Keratinocyte (primary cell): ENCODE data around the gene CCNY. TPM values are rescaled to one million over a fixed set of nuclear protein-coding genes. Genes with fewer than 3 reads are reported as not detected.

Experiments used
- DNase-seq: peaks from one replicate; pipeline ENCODE4 v3.0.0-alpha.2; 2011; ENCODE audit warnings: low read depth, missing footprints, low spot score
- FAIRE-seq: peaks from 2 replicates; lab custom pipeline; 2011; peaks lifted over from hg19 to GRCh38; lab: Jason Lieb, UNC
- H2AFZ ChIP-seq: 2 replicates; pipeline ENCODE4 v1.6.0; 2012; ENCODE audit warnings: low read length, control low read depth, inconsistent platforms; ENCODE audit not compliant: control insufficient read depth
- H3K27ac ChIP-seq: 2 replicates; pipeline ENCODE4 v1.5.1; 2011; ENCODE audit warnings: low read length; ENCODE audit not compliant: control insufficient read depth, insufficient read depth
- H3K27me3 ChIP-seq: 3 replicates; pipeline ENCODE4 v1.6.0; 2011; ENCODE audit warnings: low read length; ENCODE audit not compliant: control insufficient read depth, insufficient read depth; ENCODE audit errors: extremely low read depth
- H3K36me3 ChIP-seq, 2 experiments: 2 replicates in 1 of 2; 3 replicates in 1 of 2; pipeline ENCODE4 v1.5.1; 2011; ENCODE audit warnings: low read length in 2 of 2, mild to moderate bottlenecking in 1 of 2; ENCODE audit not compliant: control insufficient read depth in 2 of 2, insufficient read depth in 2 of 2; ENCODE audit errors: extremely low read depth in 1 of 2
- H3K4me1 ChIP-seq: 3 replicates; pipeline ENCODE4 v1.5.1; 2011; ENCODE audit warnings: low read length; ENCODE audit not compliant: control insufficient read depth, insufficient read depth; ENCODE audit errors: extremely low read depth
- H3K4me2 ChIP-seq: 3 replicates; pipeline ENCODE4 v1.6.0; 2011; ENCODE audit warnings: low read depth, low read length; ENCODE audit not compliant: control insufficient read depth, insufficient read depth; ENCODE audit errors: extremely low read depth
- H3K4me3 ChIP-seq, 3 experiments: fragments of 200-600 bp in 1 of 3; sonication (generic) in 1 of 3; 2 replicates in 2 of 3; 3 replicates in 1 of 3; pipeline ENCODE4 v1.5.1; 2011 to 2016; ENCODE audit warnings: low read length in 3 of 3, mild to moderate bottlenecking in 3 of 3, control low read depth in 2 of 3, inconsistent platforms in 1 of 3, low read depth in 1 of 3, mixed read lengths in 1 of 3, mixed run types in 1 of 3, moderate library complexity in 1 of 3; ENCODE audit not compliant: control insufficient read depth in 2 of 3, insufficient read depth in 2 of 3; ENCODE audit errors: extremely low read depth in 1 of 3
- H3K79me2 ChIP-seq: 2 replicates; pipeline ENCODE4 v1.6.0; 2012; ENCODE audit warnings: low read length; ENCODE audit not compliant: control insufficient read depth, insufficient read depth
- H3K9ac ChIP-seq: 3 replicates; pipeline ENCODE4 v1.6.0; 2011; ENCODE audit warnings: low read length; ENCODE audit not compliant: control insufficient read depth, insufficient read depth; ENCODE audit errors: extremely low read depth
- H3K9me1 ChIP-seq: 3 replicates; pipeline ENCODE4 v1.6.0; 2011; ENCODE audit warnings: low read length; ENCODE audit not compliant: control insufficient read depth, insufficient read depth; ENCODE audit errors: extremely low read depth
- H3K9me3 ChIP-seq: 2 replicates; pipeline ENCODE4 v1.5.1; 2012; ENCODE audit warnings: low read depth, low read length; ENCODE audit not compliant: control insufficient read depth
- H4K20me1 ChIP-seq: 3 replicates; pipeline ENCODE4 v1.6.0; 2011; ENCODE audit warnings: low read length; ENCODE audit not compliant: control insufficient read depth, insufficient read depth; ENCODE audit errors: extremely low read depth
- EZH2 ChIP-seq: IDR thresholded peaks from one replicate; pipeline ENCODE4 v1.6.1; 2012; ENCODE audit warnings: inconsistent platforms, mild to moderate bottlenecking, low read length, moderate library complexity
- dilution Hi-C: fragments of 300-500 bp; cut with MboI; formaldehyde crosslinking; loops from one replicate; pipeline ENCODE4 v1.7.0; 2020; ENCODE audit warnings: low sequenced_read_pairs; ENCODE audit not compliant: extremely low pct_ligation_motif_present
- polyA plus RNA-seq, 5 experiments: library from polyadenylated mRNA; depleted of rRNA in 3 of 5; stranded (reverse) in 3 of 5; stranded (forward) in 1 of 5; unstranded in 1 of 5; fragments of >200 nt; gene quantifications; 1 replicate in 1 of 5; 2 replicates in 3 of 5; 3 replicates in 1 of 5; pipeline versions ENCODE4 v1.2.1 to v1.2.3, GENCODE V29; 2011 to 2012; ENCODE audit warnings: missing spikeins in 2 of 5, low read depth in 1 of 5, low replicate concordance in 1 of 5
- TF ChIP-seq, protein P1 (sequence below), 3 experiments: IDR thresholded peaks in 1 of 3; conservative IDR thresholded peaks in 1 of 3; optimal IDR thresholded peaks in 1 of 3; 2 replicates in 2 of 3; 3 replicates in 1 of 3; pipeline versions ENCODE3 to v1.5.1; 2011; ENCODE audit warnings: low read length in 3 of 3, mild to moderate bottlenecking in 3 of 3, moderate library complexity in 2 of 3, control low read depth in 1 of 3, inconsistent platforms in 1 of 3; ENCODE audit not compliant: insufficient read depth in 2 of 3; ENCODE audit errors: extremely low read depth in 1 of 3

Gene CCNY
- polyA plus RNA-seq, 1 donor (not counting 4 experiments of a cell fraction or from before 2014, with no cell fraction given), result 58.9 TPM

DNA sequence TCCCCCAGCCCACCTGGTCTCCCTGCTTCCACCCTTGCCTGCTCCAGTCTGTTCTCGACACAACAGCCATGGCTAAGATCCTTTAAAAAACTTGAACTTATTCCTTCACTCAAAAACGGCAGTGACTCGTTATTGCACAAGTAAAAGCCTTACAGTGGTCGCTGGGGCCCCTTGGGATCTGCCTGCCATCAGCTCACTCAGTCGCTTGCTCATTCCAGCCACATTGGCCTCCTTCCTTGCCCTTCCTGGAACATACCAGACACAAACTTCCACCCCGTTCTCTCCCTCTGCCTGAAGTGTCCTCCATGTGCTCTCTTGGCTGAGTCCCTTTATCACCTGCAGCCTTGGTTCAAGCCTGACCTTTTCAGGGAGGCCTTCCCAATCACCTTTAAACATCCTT lies 4.7 kb downstream of the CCNY start:
- Histone ChIP-seq H3K9me1 (peaks cover 8% of the 10 kb centered on the region), H3K27ac (no peak overlapping the region), H3K79me2 (peaks cover 86% of the 10 kb centered on the region), H3K9ac (no peak overlapping the region), H3K4me3 (no peak overlapping the region), H3K27me3 (no peaks in the 10 kb centered on the region), H2AFZ (no peak overlapping the region), H3K9me3 (no peaks in the 10 kb centered on the region), H3K4me2 (peak overlapping the region; percentile 16), H3K4me1 (peaks cover 17% of the 10 kb centered on the region), H4K20me1 (peaks cover 20% of the 10 kb centered on the region), H3K36me3 (no peaks in the 10 kb centered on the region)
- no peak for FAIRE-seq
- no peak for DNase-seq
- TF ChIP-seq, protein P1, sequence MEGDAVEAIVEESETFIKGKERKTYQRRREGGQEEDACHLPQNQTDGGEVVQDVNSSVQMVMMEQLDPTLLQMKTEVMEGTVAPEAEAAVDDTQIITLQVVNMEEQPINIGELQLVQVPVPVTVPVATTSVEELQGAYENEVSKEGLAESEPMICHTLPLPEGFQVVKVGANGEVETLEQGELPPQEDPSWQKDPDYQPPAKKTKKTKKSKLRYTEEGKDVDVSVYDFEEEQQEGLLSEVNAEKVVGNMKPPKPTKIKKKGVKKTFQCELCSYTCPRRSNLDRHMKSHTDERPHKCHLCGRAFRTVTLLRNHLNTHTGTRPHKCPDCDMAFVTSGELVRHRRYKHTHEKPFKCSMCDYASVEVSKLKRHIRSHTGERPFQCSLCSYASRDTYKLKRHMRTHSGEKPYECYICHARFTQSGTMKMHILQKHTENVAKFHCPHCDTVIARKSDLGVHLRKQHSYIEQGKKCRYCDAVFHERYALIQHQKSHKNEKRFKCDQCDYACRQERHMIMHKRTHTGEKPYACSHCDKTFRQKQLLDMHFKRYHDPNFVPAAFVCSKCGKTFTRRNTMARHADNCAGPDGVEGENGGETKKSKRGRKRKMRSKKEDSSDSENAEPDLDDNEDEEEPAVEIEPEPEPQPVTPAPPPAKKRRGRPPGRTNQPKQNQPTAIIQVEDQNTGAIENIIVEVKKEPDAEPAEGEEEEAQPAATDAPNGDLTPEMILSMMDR (optimal IDR thresholded peaks at IDR 0.05 in 1 of 3, IDR thresholded peaks at IDR 0.05 in 1 of 3, conservative IDR thresholded peaks at IDR 0.05 in 1 of 3; ENCODE audit: extremely low read depth in 1 of 3, insufficient read depth in 2 of 3, low read length in 3 of 3), result no peak
- no peak for TF ChIP-seq EZH2
- dilution Hi-C loops, result no loop called here

DNA sequence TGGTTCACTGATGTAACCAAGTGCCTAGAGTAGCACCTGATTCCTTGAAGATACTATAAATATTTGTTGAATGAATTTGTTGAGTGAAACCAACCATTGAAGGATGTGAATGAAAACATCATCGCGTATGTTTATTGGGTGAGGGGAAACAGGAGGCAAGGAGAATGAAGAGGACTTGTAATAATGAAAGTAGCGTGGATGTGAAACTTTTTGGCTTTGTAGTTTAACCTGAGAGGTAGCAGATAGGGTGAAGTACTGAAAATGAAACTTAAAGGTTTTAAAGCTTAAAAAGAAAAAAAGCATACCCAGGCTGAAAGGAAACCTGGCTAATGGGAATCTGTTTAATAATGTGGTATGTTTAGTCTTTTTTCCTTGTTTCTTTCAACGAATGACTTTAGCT lies 5.2 kb downstream of the CCNY start:
- Histone ChIP-seq H3K9me1 (peaks cover 8% of the 10 kb centered on the region), H4K20me1 (peaks cover 20% of the 10 kb centered on the region), H3K9ac (no peak overlapping the region), H3K9me3 (no peaks in the 10 kb centered on the region), H3K27me3 (no peaks in the 10 kb centered on the region), H2AFZ (no peak overlapping the region), H3K4me3 (no peak overlapping the region), H3K4me1 (peaks cover 17% of the 10 kb centered on the region), H3K4me2 (no peak overlapping the region), H3K79me2 (peaks cover 89% of the 10 kb centered on the region), H3K27ac (no peak overlapping the region), H3K36me3 (no peaks in the 10 kb centered on the region)
- dilution Hi-C loops, result no loop called here
- FAIRE-seq (no peak), DNase-seq (no peak)
- TF ChIP-seq, protein P1 (optimal IDR thresholded peaks at IDR 0.05 in 1 of 3, IDR thresholded peaks at IDR 0.05 in 1 of 3, conservative IDR thresholded peaks at IDR 0.05 in 1 of 3; ENCODE audit: extremely low read depth in 1 of 3, insufficient read depth in 2 of 3, low read length in 3 of 3), result no peak
- no peak for TF ChIP-seq EZH2
